NCI-H1092 (cell line): ENCODE data around the gene PRKN.

ENCODE experiments used
- DNase-seq: peaks from one replicate; lab custom pipeline; 2025; lab: John Stamatoyannopoulos, UW

Gene PRKN

GRCh38 chr6:162055365-162055764 is 672.2 kb downstream of the PRKN start:
- no peak for DNase-seq

- no peak for DNase-seq
Measured at GRCh38 chr6:162053084-162053483, 674.5 kb downstream of the PRKN start.

- no peak for DNase-seq
Measured at GRCh38 chr6:162050579-162050978, 677.0 kb downstream of the PRKN start.

GRCh38 chr6:162046324-162046723 is 681.2 kb downstream of the PRKN start:
- no peak for DNase-seq

GRCh38 chr6:162032620-162033019 is 694.9 kb downstream of the PRKN start:
- DNase-seq, result no peak

GRCh38 chr6:162029873-162030576 is 697.5 kb downstream of the PRKN start:
- no peak for DNase-seq

- no peak for DNase-seq
Measured at GRCh38 chr6:162026843-162027242, 700.7 kb downstream of the PRKN start.

GRCh38 chr6:162026031-162026430 is 701.5 kb downstream of the PRKN start:
- DNase-seq, result no peak

GRCh38 chr6:162019349-162019748 is 708.2 kb downstream of the PRKN start:
- DNase-seq, result no peak

- no peak for DNase-seq
Measured at GRCh38 chr6:162017536-162017935, 710.0 kb downstream of the PRKN start.

- no peak for DNase-seq
Measured at GRCh38 chr6:162014069-162014811, 713.3 kb downstream of the PRKN start.

GRCh38 chr6:162005372-162005771 is 722.2 kb downstream of the PRKN start:
- no peak for DNase-seq

- no peak for DNase-seq
Measured at GRCh38 chr6:161996783-161997182, 730.8 kb downstream of the PRKN start.

GRCh38 chr6:161985876-161986423 is 741.6 kb downstream of the PRKN start:
- DNase-seq, result no peak

GRCh38 chr6:161984713-161985112 is 742.9 kb downstream of the PRKN start:
- DNase-seq, result no peak

- no peak for DNase-seq
Measured at GRCh38 chr6:161976553-161976952, 751.0 kb downstream of the PRKN start.

GRCh38 chr6:161973064-161973463 is 754.5 kb downstream of the PRKN start:
- DNase-seq, result no peak

GRCh38 chr6:161971043-161971442 is 756.5 kb downstream of the PRKN start:
- DNase-seq, result no peak

GRCh38 chr6:161963634-161964234 is 763.8 kb downstream of the PRKN start:
- DNase-seq, result no peak

- no peak for DNase-seq
Measured at GRCh38 chr6:161963181-161963580, 764.4 kb downstream of the PRKN start.

GRCh38 chr6:161961796-161962195 is 765.8 kb downstream of the PRKN start:
- DNase-seq, result no peak

GRCh38 chr6:161961046-161961445 is 766.5 kb downstream of the PRKN start:
- DNase-seq, result no peak

GRCh38 chr6:161959072-161959471 is 768.5 kb downstream of the PRKN start:
- no peak for DNase-seq
